Measurements from ENCODE around the gene OPA3. TPM values are rescaled to one million over a fixed set of nuclear protein-coding genes. Genes with fewer than 3 reads are reported as not detected.

OPA3 gene
- total RNA-seq, 1 experiment from 2014 or later = 17.7 TPM

GRCh38 chr19:45527731-45528130 lies 56.9 kb downstream of the OPA3 start:
- CTCF ChIA-PET = interaction anchor here (0.7 to 3.0 kb wide), 5 partner anchors 8 to 150 kb away, joined by 4 to 12 read pairs (median 9); no protein-coding TSS in a partner anchor
- H3K27ac Mint-ChIP-seq (ENCODE audit: unreplicated experiment) = peak overlapping the region; percentile 55

DNA sequence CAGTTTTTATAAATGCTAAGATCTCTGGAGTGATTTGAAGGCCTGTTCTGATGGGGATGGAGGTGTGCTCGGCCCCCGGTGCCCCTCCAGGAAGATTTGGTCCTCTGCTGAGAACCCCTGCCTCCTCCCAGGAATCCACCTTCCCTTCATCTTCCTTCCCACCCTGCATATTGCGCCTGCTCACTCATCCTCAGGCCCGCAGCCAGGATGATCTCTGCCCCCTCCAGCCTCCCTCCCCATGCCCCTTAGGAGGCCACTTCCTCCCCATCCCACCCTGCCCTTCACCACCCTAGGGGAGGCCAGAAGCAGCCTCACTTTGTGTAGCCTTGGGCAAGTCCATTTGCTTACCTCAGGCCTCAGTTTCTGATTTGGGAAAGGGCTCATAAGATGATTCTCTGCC lies 57.6 kb downstream of the OPA3 start:
- POLR2A ChIA-PET = interaction anchor here (0.7 kb wide), 1 partner anchor 8 kb away, joined by 3 read pairs; no protein-coding TSS in a partner anchor
- Mint-ChIP-seq H3K4me1 (ENCODE audit: low read depth, unreplicated experiment) (peaks cover 10% of the 10 kb centered on the region), H3K27me3 (ENCODE audit: insufficient read depth, unreplicated experiment) (no peaks in the 10 kb centered on the region), H3K36me3 (ENCODE audit: insufficient read depth, unreplicated experiment) (peaks cover 60% of the 10 kb centered on the region), H3K4me3 (ENCODE audit: unreplicated experiment) (no peak overlapping the region), H3K27ac (ENCODE audit: unreplicated experiment) (no peak overlapping the region), H3K9me3 (ENCODE audit: unreplicated experiment) (peaks cover 8% of the 10 kb centered on the region)
- Histone ChIP-seq H3K4me3 (ENCODE audit: low read depth, low read length) (no peak overlapping the region), H3K27me3 (replicated peaks; ENCODE audit: control insufficient read depth, insufficient read depth, low read length) (no peaks in the 10 kb centered on the region), H3K4me1 (0 out of 2 replicates have a peak, but pooled peaks cover 8% of the 10 kb centered on the region), H3K9me3 (peaks cover 11% of the 10 kb centered on the region), H3K36me3 (ENCODE audit: control insufficient read depth, insufficient read depth, low read length) (peaks cover 5% of the 10 kb centered on the region)
- CTCF ChIA-PET = interaction anchor here (0.7 to 3.0 kb wide), 4 partner anchors 9 to 115 kb away, joined by 4 to 12 read pairs (median 10); no protein-coding TSS in a partner anchor
- no TSS peak for BruUV-seq (replicated peaks)
- TF ChIP-seq CTCF (IDR thresholded peaks at IDR 0.05; ENCODE audit: insufficient read depth in 1 of 2, low read depth in 1 of 2, low read length in 1 of 2, severe bottlenecking in 1 of 2, unreplicated experiment in 1 of 2) = no peak
- intact Hi-C loops (cut with micrococcal nuclease; ENCODE audit: unreplicated experiment) = no loop called here
- DNase-seq = no peak

More at GRCh38 chr19:45527731-45528130, 56.9 kb downstream of the OPA3 start:
- POLR2A ChIA-PET = interaction anchor here (0.7 kb wide), 1 partner anchor 9 kb away, joined by 3 read pairs; no protein-coding TSS in a partner anchor
- no TSS peak for BruUV-seq (replicated peaks)
- DNase-seq = peak in 1 of 2 experiments; percentile 34
- H3K27me3 Mint-ChIP-seq (ENCODE audit: insufficient read depth, unreplicated experiment) = no peaks in the 10 kb centered on the region
- H3K9me3 Mint-ChIP-seq (ENCODE audit: unreplicated experiment) = peaks cover 15% of the 10 kb centered on the region
- peak overlapping the region; percentile 85 for H3K4me3 Mint-ChIP-seq (ENCODE audit: unreplicated experiment)
- peaks cover 66% of the 10 kb centered on the region for H3K36me3 Mint-ChIP-seq (ENCODE audit: insufficient read depth, unreplicated experiment)
- Histone ChIP-seq H3K36me3 (ENCODE audit: control insufficient read depth, insufficient read depth, low read length) (peaks cover 5% of the 10 kb centered on the region), H3K4me3 (ENCODE audit: low read depth, low read length) (peak overlapping the region; percentile 63), H3K4me1 (0 out of 2 replicates have a peak, but pooled peaks cover 8% of the 10 kb centered on the region), H3K27me3 (replicated peaks; ENCODE audit: control insufficient read depth, insufficient read depth, low read length) (no peaks in the 10 kb centered on the region), H3K9me3 (peaks cover 14% of the 10 kb centered on the region)
- H3K4me1 Mint-ChIP-seq (ENCODE audit: low read depth, unreplicated experiment) = peaks cover 10% of the 10 kb centered on the region
- peak in 1 of 2 experiments; percentile 8 for TF ChIP-seq CTCF (IDR thresholded peaks at IDR 0.05; ENCODE audit: insufficient read depth in 1 of 2, low read depth in 1 of 2, low read length in 1 of 2, severe bottlenecking in 1 of 2, unreplicated experiment in 1 of 2)
- intact Hi-C loops (cut with micrococcal nuclease; ENCODE audit: unreplicated experiment) = loop anchor here (1.0 kb wide), 1 partner anchor 31 kb away; no protein-coding TSS in a partner anchor

DNA sequence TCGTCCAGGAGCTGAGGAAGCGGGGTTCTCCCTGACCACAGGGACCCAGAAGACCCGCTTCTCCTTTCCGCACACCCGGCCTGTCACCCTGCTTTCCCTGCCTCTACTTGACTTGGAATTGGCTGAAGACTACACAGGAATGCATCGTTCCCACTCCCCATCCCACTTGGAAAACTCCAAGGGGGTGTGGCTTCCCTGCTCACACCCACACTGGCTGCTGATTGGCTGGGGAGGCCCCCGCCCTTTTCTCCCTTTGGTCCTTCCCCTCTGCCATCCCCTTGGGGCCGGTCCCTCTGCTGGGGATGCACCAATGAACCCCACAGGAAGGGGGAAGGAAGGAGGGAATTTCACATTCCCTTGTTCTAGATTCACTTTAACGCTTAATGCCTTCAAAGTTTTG lies 58.5 kb downstream of the OPA3 start:
- H3K4me1 ChIP-seq = peaks cover 11% of the 10 kb centered on the region
- peaks cover 10% of the 10 kb centered on the region for H3K4me1 Mint-ChIP-seq (ENCODE audit: low read depth, unreplicated experiment)
- H3K27me3 ChIP-seq (replicated peaks; ENCODE audit: control insufficient read depth, insufficient read depth, low read length) = no peaks in the 10 kb centered on the region
- no peaks in the 10 kb centered on the region for H3K9me3 Mint-ChIP-seq (ENCODE audit: unreplicated experiment)
- TSS peak; percentile 33 for BruUV-seq (replicated peaks)
- H3K4me3 ChIP-seq (ENCODE audit: low read depth, low read length) = no peak overlapping the region
- peaks cover 62% of the 10 kb centered on the region for H3K36me3 Mint-ChIP-seq (ENCODE audit: insufficient read depth, unreplicated experiment)
- POLR2A ChIA-PET = no interaction called here
- intact Hi-C loops (cut with micrococcal nuclease; ENCODE audit: unreplicated experiment) = no loop called here
- peaks cover 3% of the 10 kb centered on the region for H3K9me3 ChIP-seq
- CTCF ChIA-PET = interaction anchor here (0.6 to 1.5 kb wide), 2 partner anchors 48 to 115 kb away, joined by 9 to 10 read pairs; no protein-coding TSS in a partner anchor
- peaks cover 5% of the 10 kb centered on the region for H3K36me3 ChIP-seq (ENCODE audit: control insufficient read depth, insufficient read depth, low read length)
- H3K27me3 Mint-ChIP-seq (ENCODE audit: insufficient read depth, unreplicated experiment) = no peaks in the 10 kb centered on the region
- TF ChIP-seq CTCF (IDR thresholded peaks at IDR 0.05; ENCODE audit: insufficient read depth in 1 of 2, low read depth in 1 of 2, low read length in 1 of 2, severe bottlenecking in 1 of 2, unreplicated experiment in 1 of 2) = no peak
- H3K4me3 Mint-ChIP-seq (ENCODE audit: unreplicated experiment) = no peak overlapping the region
- no peak overlapping the region for H3K27ac Mint-ChIP-seq (ENCODE audit: unreplicated experiment)
- peak; percentile 88 to 92 for DNase-seq

Measured in Caco-2 (cell line).